Spleen (tissue), 7 donors: Measurements from ENCODE around the gene BSND.

ENCODE experiments used
- POLR2A ChIP-seq, 3 donors: fragments of 450-650 bp; IDR thresholded peaks; one replicate each; pipeline ENCODE4 v1.5.1; 2017; ENCODE audit warnings: antibody characterized with exemption in 3 of 3, mild to moderate bottlenecking in 1 of 3
- POLR2AphosphoS5 ChIP-seq, 3 donors: sonication (generic); formaldehyde crosslinking; IDR thresholded peaks; one replicate each; pipeline ENCODE4 v1.5.1; 2017; ENCODE audit warnings: antibody characterized with exemption in 3 of 3
- TF ChIP-seq, protein P1 (sequence below), 11 experiments: fragments of 200-600 bp in 7 of 11; fragments of 450-650 bp in 4 of 11; sonication (generic) in 4 of 11; IDR thresholded peaks in 8 of 11; conservative IDR thresholded peaks in 3 of 11; 1 replicate in 7 of 11; 2 replicates in 4 of 11; pipeline versions ENCODE4 v1.4.0 to v1.8.0; 2016 to 2021; ENCODE audit warnings: antibody characterized with exemption in 11 of 11, inconsistent platforms in 4 of 11, mild to moderate bottlenecking in 1 of 11
- donor health status: DM: no; HTN: no; CAD: no; lungs with moderate emphysema.
- donor health status: DM: no; HTN: no; CAD: no.
- donor health status: DM: no; HTN: no; CAD: no.

DNA sequence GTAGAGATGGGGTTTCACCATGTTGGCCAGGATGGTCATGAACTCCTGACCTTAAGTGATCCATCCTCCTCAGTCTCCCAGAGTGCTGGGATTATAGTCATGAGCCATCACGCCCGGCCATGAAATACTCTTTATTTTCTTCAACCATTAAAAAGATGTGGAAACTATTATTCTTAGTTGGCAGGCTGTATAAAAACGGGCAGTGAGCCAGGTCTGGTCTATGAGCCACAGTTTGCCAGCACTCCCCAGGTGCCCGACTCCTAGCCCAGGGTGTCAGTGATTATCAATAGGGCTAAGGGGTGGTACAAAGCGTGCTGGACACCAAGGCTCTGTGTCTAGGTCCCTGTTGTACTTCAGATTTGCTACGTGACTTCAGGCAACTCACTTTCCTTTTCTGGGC is 22.0 kb upstream of the BSND start:
- TF ChIP-seq POLR2A (IDR thresholded peaks at IDR 0.05) (no peak), POLR2AphosphoS5 (IDR thresholded peaks at IDR 0.05) (no peak)
- TF ChIP-seq, protein P1, sequence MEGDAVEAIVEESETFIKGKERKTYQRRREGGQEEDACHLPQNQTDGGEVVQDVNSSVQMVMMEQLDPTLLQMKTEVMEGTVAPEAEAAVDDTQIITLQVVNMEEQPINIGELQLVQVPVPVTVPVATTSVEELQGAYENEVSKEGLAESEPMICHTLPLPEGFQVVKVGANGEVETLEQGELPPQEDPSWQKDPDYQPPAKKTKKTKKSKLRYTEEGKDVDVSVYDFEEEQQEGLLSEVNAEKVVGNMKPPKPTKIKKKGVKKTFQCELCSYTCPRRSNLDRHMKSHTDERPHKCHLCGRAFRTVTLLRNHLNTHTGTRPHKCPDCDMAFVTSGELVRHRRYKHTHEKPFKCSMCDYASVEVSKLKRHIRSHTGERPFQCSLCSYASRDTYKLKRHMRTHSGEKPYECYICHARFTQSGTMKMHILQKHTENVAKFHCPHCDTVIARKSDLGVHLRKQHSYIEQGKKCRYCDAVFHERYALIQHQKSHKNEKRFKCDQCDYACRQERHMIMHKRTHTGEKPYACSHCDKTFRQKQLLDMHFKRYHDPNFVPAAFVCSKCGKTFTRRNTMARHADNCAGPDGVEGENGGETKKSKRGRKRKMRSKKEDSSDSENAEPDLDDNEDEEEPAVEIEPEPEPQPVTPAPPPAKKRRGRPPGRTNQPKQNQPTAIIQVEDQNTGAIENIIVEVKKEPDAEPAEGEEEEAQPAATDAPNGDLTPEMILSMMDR (IDR thresholded peaks at IDR 0.05 in 8 of 11, conservative IDR thresholded peaks at IDR 0.05 in 3 of 11) = no peak
